ENCODE results near the gene ZBTB46.
A peak's percentile ranks its signal among the peaks of the same experiment; 100 is the strongest.
"Not testable (repeated sequence)": the region's sequence is repeated elsewhere in the genome, so short reads cannot be mapped to it uniquely, and the experiment has no call there.

ZBTB46 gene

GRCh38 chr20:63732118-63733095 is 98.7 kb downstream of the ZBTB46 start:
- DNase-seq: no peak

- DNase-seq: no peak
Measured at GRCh38 chr20:63731410-63731809, 99.7 kb downstream of the ZBTB46 start.

- DNase-seq: not testable (repeated sequence)
Measured at GRCh38 chr20:63730189-63730733, 100.8 kb downstream of the ZBTB46 start.

GRCh38 chr20:63722967-63723622 is 108.0 kb downstream of the ZBTB46 start:
- DNase-seq: not testable (repeated sequence)

GRCh38 chr20:63718996-63719395 is 112.1 kb downstream of the ZBTB46 start:
- DNase-seq: no peak

GRCh38 chr20:63714858-63715257 is 116.2 kb downstream of the ZBTB46 start:
- no peak for DNase-seq

GRCh38 chr20:63712191-63712590 is 118.9 kb downstream of the ZBTB46 start:
- DNase-seq: no peak

- DNase-seq: no peak
Measured at GRCh38 chr20:63711085-63711645, 119.9 kb downstream of the ZBTB46 start.

GRCh38 chr20:63709149-63709527 is 121.9 kb downstream of the ZBTB46 start:
- no peak for DNase-seq

- DNase-seq: no peak
Measured at GRCh38 chr20:63708301-63709148, 122.5 kb downstream of the ZBTB46 start.

GRCh38 chr20:63707558-63708300 is 123.3 kb downstream of the ZBTB46 start, which contains the start of the genes ARFRP1 and ZGPAT:
Gene ARFRP1, minus strand, starts transcription at chr20:63707976. Its CDS starts 885 bp downstream, at chr20:63707091.
Gene ZGPAT, plus strand, starts transcription at chr20:63708039. Its CDS starts 542 bp downstream, at chr20:63708581.
- peak; percentile 91 for DNase-seq

GRCh38 chr20:63706852-63707557 is 124.1 kb downstream of the ZBTB46 start:
- peak; percentile 65 for DNase-seq

GRCh38 chr20:63706027-63706695 is 124.9 kb downstream of the ZBTB46 start:
- no peak for DNase-seq

GRCh38 chr20:63705232-63706026 is 125.6 kb downstream of the ZBTB46 start:
- DNase-seq: no peak

GRCh38 chr20:63704749-63705117 is 126.3 kb downstream of the ZBTB46 start:
- DNase-seq: no peak

- no peak for DNase-seq
Measured at GRCh38 chr20:63703976-63704748, 126.9 kb downstream of the ZBTB46 start.

GRCh38 chr20:63703471-63703975 is 127.5 kb downstream of the ZBTB46 start:
- DNase-seq: no peak

GRCh38 chr20:63702751-63703470 is 128.2 kb downstream of the ZBTB46 start:
- no peak for DNase-seq

Data from CD4-positive, alpha-beta T cell treated with Interleukin-10 for 1 hour (primary cell).